GM23248 (cell line): ENCODE results near the gene GNG2.

Experiments
- EZH2 ChIP-seq: fragments of 200-600 bp; sonication (generic); IDR thresholded peaks from 2 replicates; pipeline ENCODE4 v1.6.1; 2018; ENCODE audit warnings: antibody characterized with exemption, mild to moderate bottlenecking; ENCODE audit not compliant: insufficient read depth, poor library complexity, severe bottlenecking
- EZH2phosphoT487 ChIP-seq: fragments of 200-600 bp; sonication (generic); IDR thresholded peaks from 2 replicates; pipeline ENCODE4 v1.6.1; 2018; ENCODE audit warnings: antibody characterized with exemption, moderate library complexity, mild to moderate bottlenecking, low read depth; ENCODE audit not compliant: insufficient read depth

DNA sequence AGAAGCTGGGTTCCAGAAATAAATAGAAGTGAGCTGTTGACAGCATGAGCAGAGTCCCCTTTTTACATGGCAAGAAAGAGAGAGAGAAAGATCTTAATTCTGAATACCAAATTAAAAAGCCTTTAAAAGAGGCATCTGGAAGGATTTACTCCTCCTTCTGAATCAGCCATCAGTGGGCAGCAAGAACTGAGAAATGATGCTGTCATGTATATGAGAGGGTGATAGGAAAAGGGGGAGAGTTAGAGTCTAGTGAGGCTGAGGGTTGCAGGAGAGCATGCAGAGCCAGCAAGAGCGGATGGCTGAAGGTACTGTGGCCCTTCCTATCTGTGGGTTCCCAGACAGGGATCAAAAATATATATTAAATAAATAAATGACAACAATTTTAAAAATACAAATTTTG lies 34.5 kb upstream of the GNG2 start:
- TF ChIP-seq EZH2 (no peak), EZH2phosphoT487 (no peak)
